HepG2 (cell line): Measurements from ENCODE around the gene ABHD3. TPM values are rescaled to one million over a fixed set of nuclear protein-coding genes. Genes with fewer than 3 reads are reported as not detected.

Experiments
- CSRNP2 ChIP-seq: sonication (generic); formaldehyde crosslinking; conservative IDR thresholded peaks from 2 replicates; pipeline ENCODE4 v1.8.0; 2022; ENCODE audit warnings: low read depth, missing genetic modification reagents
- ELK4 ChIP-seq: sonication (generic); formaldehyde crosslinking; IDR thresholded peaks from 2 replicates; pipeline ENCODE4 v1.9.0; 2021; ENCODE audit warnings: missing genetic modification reagents, borderline replicate concordance
- EP300 ChIP-seq, 3 experiments: sonication (generic) in 1 of 3; formaldehyde crosslinking in 1 of 3; IDR thresholded peaks; 2 replicates each; pipeline versions ENCODE4 v1.5.1 to v1.6.1; 2011 to 2020; ENCODE audit warnings: low read depth in 2 of 3, low read length in 2 of 3, borderline replicate concordance in 1 of 3, improper control_type of control experiment in 1 of 3, mild to moderate bottlenecking in 1 of 3, missing genetic modification reagents in 1 of 3, moderate library complexity in 1 of 3
- FLYWCH1 ChIP-seq: sonication (generic); formaldehyde crosslinking; IDR thresholded peaks from 2 replicates; pipeline ENCODE4 v1.8.1; 2023; ENCODE audit warnings: mild to moderate bottlenecking, missing genetic modification reagents
- FOXC1 ChIP-seq: sonication (generic); formaldehyde crosslinking; IDR thresholded peaks from 2 replicates; pipeline ENCODE4 v1.8.0; 2022; ENCODE audit warnings: mild to moderate bottlenecking, missing genetic modification reagents, borderline replicate concordance
- FOXK2 ChIP-seq: fragments of 450-650 bp; IDR thresholded peaks from 2 replicates; pipeline ENCODE4 v1.6.1; 2016
- FOXP1 ChIP-seq, 2 experiments: fragments of 450-650 bp in 1 of 2; IDR thresholded peaks; 2 replicates each; pipeline ENCODE4 v1.6.1; 2017 to 2018; ENCODE audit warnings: antibody characterized with exemption in 1 of 2
- HMG20A ChIP-seq: IDR thresholded peaks from 2 replicates; pipeline ENCODE4 v1.6.1; 2016; ENCODE audit warnings: borderline replicate concordance
- HOXA5 ChIP-seq: sonication (generic); formaldehyde crosslinking; IDR thresholded peaks from 2 replicates; pipeline ENCODE4 v1.4.0; 2020; ENCODE audit warnings: missing genetic modification reagents
- HOXA9 ChIP-seq: sonication (generic); formaldehyde crosslinking; IDR thresholded peaks from 2 replicates; pipeline ENCODE4 v1.8.1; 2022; ENCODE audit warnings: missing genetic modification reagents, mild to moderate bottlenecking, moderate library complexity, borderline replicate concordance
- KLF12 ChIP-seq: sonication (generic); formaldehyde crosslinking; IDR thresholded peaks from 2 replicates; pipeline ENCODE4 v1.4.0; 2020; ENCODE audit warnings: missing genetic modification reagents, borderline replicate concordance
- MED1 ChIP-seq: sonication (generic); formaldehyde crosslinking; IDR thresholded peaks from 2 replicates; pipeline ENCODE4 v1.4.0; 2020; ENCODE audit warnings: missing genetic modification reagents
- NFE2L1 ChIP-seq: sonication (generic); formaldehyde crosslinking; IDR thresholded peaks from 2 replicates; pipeline ENCODE4 v1.4.0; 2020; ENCODE audit warnings: missing genetic modification reagents, mild to moderate bottlenecking, borderline replicate concordance
- NONO ChIP-seq, 2 experiments: fragments of 450-650 bp in 1 of 2; sonication (generic) in 1 of 2; formaldehyde crosslinking in 1 of 2; IDR thresholded peaks in 1 of 2; conservative IDR thresholded peaks in 1 of 2; 2 replicates each; pipeline versions ENCODE4 v1.6.1 to v1.8.0; 2017 to 2022; ENCODE audit warnings: mild to moderate bottlenecking in 1 of 2, missing genetic modification reagents in 1 of 2, moderate library complexity in 1 of 2
- ZMAT5 ChIP-seq: sonication (generic); formaldehyde crosslinking; IDR thresholded peaks from 2 replicates; pipeline ENCODE4 v1.5.0; 2020; ENCODE audit warnings: mild to moderate bottlenecking, low read depth, missing genetic modification reagents, borderline replicate concordance
- ZNF251 ChIP-seq: sonication (generic); formaldehyde crosslinking; IDR thresholded peaks from 2 replicates; pipeline ENCODE4 v1.9.0; 2021; ENCODE audit warnings: mild to moderate bottlenecking, missing genetic modification reagents
- ZNF276 ChIP-seq: sonication (generic); formaldehyde crosslinking; IDR thresholded peaks from 2 replicates; pipeline ENCODE4 v1.4.0; 2020; ENCODE audit warnings: mild to moderate bottlenecking, low read depth, missing genetic modification reagents
- ZNF513 ChIP-seq: sonication (generic); formaldehyde crosslinking; conservative IDR thresholded peaks from 2 replicates; pipeline ENCODE4 v1.5.0; 2020; ENCODE audit warnings: missing genetic modification reagents
- ZNF543 ChIP-seq: sonication (generic); formaldehyde crosslinking; IDR thresholded peaks from 2 replicates; pipeline ENCODE4 v1.4.0; 2020; ENCODE audit warnings: mild to moderate bottlenecking, missing genetic modification reagents
- ZNF605 ChIP-seq: sonication (generic); formaldehyde crosslinking; IDR thresholded peaks from 2 replicates; pipeline ENCODE4 v1.8.0; 2022; ENCODE audit warnings: mild to moderate bottlenecking, missing genetic modification reagents
- polyA plus RNA-seq, 8 experiments: library from polyadenylated mRNA; depleted of rRNA in 3 of 8; stranded (reverse) in 7 of 8; unstranded in 1 of 8; fragments of >200 nt; fragmentation: Illumina TruSeq in 4 of 8; extraction: Trizol in 4 of 8; gene quantifications; 2 replicates each; pipeline versions ENCODE4 v1.2.1 to v1.2.3, GENCODE V29; 2011 to 2016; ENCODE audit warnings: low read depth in 4 of 8, missing spikeins in 1 of 8, mixed read lengths in 1 of 8; ENCODE audit not compliant: insufficient read depth in 1 of 8
- total RNA-seq, 5 experiments: library from RNA; depleted of rRNA; stranded (reverse); fragments of >200 nt; fragmentation: Illumina TruSeq; extraction: Trizol; gene quantifications; 2 replicates each; pipeline ENCODE4 v1.2.3, GENCODE V29; 2016; ENCODE audit warnings: low read depth in 1 of 5

ABHD3 gene
- total and polyA plus RNA-seq, 2 of the 13 experiments (the other 11 are each of a cell fraction or from before 2014, with no cell fraction given) = 32.1 to 40.2 TPM

GRCh38 chr18:21612125-21613039 lies 92.2 kb downstream of the ABHD3 start, which contains the start of gene SNRPD1 (continued):
- TF ChIP-seq EP300 (IDR thresholded peaks at IDR 0.05; ENCODE audit: low read depth in 2 of 2, low read length in 2 of 2) (0 out of 4 replicates have a peak, but pooled peaks of 1 of the 2 experiments have one; percentile 53), EP300 (CRISPR knock-in tag; IDR thresholded peaks at IDR 0.05; ENCODE audit: borderline replicate concordance) (peak; percentile 57), FOXK2 (no peak), MED1 (CRISPR knock-in tag) (peak; percentile 87), ZNF276 (CRISPR knock-in tag) (peak; percentile 97), FOXC1 (CRISPR knock-in tag) (peak; percentile 91; the same call in 1 of the 2 replicates), HOXA9 (CRISPR knock-in tag) (peak; percentile 83; the same call in 1 of the 2 replicates), HOXA5 (CRISPR knock-in tag) (peak; percentile 93; the same call in 1 of the 2 replicates), ZNF251 (peak; percentile 62; the same call in 1 of the 2 replicates), NFE2L1 (CRISPR knock-in tag) (peak; percentile 81; the same call in 1 of the 2 replicates), NONO (IDR thresholded peaks at IDR 0.05) (no peak), NONO (CRISPR knock-in tag; conservative IDR thresholded peaks at IDR 0.05) (peak; percentile 96), ZMAT5 (no peak), ZNF605 (CRISPR knock-in tag) (peak; percentile 99), KLF12 (CRISPR knock-in tag) (peak; percentile 79), ZNF513 (CRISPR knock-in tag) (no peak), ZNF543 (CRISPR knock-in tag) (peak; percentile 88), HMG20A (CRISPR knock-in tag) (peak; percentile 39; the same call in 1 of the 2 replicates), FOXP1 (IDR thresholded peaks at IDR 0.05) (no peak), FOXP1 (CRISPR knock-in tag; IDR thresholded peaks at IDR 0.05) (0 out of 2 replicates have a peak, but pooled peaks have one; percentile 40), ELK4 (peak; percentile 96; the same call in 1 of the 2 replicates), FLYWCH1 (CRISPR knock-in tag) (0 out of 2 replicates have a peak, but pooled peaks have one; percentile 42), CSRNP2 (no peak)
